Fibroblast of skin of scalp (primary cell): ENCODE data around the gene PSMA7.
A peak's percentile ranks its signal among the peaks of the same experiment; 100 is the strongest.

Experiments
- DNase-seq: peaks from one replicate; pipeline ENCODE4 v3.0.0-alpha.2; 2013

The PSMA7 gene

DNA sequence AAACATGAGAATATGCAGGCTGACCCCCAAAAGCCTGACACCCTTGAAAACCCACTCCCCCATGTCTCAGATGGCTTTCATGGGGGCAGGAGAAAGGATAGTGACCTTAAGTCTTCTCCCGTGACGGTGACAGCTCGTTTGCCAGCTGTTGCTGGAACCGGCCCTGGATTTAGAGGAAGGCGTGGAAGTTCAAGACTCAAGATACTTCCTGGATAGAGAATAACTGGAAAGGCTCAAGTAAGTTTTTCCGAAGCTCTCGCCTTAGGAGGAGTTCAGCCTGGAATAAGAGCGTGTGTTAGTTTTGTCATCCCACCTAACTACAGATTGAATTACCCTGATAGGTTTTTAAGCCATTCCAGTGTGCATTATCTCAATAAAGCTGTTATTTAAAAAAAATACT, 28.1 kb upstream of the PSMA7 start:
- no peak for DNase-seq

DNA sequence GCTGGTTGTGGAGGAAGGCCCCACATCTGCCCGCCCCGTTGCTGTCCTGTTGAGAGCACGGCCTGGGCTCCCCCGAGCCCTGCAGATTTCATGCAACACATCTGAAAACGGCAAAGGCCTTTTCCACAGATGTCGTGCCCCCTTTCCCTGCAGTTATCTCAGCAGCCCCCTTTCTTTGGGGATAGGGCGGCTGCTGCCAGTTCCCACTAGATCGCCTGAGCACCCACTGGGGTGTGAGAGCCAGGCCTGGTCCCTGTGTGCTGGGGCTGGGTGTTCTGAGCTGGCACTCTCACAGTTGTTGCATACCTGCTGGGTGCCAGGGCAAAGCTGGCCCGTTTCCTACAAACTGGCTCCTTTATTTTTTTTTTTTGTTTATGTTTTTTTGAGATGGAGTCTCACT, 27.3 kb upstream of the PSMA7 start:
- DNase-seq, result no peak

DNA sequence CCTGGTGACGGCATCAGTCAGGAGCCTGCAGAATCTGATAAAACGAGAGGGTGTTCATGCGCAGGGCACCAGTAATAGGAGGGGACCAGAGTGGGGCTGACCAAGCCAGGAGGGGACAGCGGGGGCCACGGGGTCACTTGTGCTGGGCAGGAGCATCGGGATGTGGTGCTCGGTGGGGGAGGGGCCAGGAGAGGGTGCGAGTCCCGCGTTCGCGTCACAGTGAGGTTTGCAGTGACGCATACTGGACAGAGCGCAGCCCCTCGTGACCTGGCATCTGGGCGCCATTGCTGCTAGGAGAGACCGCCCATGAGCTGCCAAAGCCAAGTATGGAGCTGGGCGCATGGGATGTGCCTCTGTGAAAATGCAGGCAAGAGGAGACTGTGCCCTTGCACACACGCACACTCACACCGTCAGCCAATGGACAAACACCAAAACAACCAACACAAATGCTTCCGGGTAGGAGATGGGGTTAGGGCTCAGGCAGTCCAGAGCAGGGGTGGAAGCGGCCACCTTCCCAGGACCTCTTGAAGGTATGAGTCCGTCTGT, 25.8 kb upstream of the PSMA7 start:
- DNase-seq, result no peak

DNA sequence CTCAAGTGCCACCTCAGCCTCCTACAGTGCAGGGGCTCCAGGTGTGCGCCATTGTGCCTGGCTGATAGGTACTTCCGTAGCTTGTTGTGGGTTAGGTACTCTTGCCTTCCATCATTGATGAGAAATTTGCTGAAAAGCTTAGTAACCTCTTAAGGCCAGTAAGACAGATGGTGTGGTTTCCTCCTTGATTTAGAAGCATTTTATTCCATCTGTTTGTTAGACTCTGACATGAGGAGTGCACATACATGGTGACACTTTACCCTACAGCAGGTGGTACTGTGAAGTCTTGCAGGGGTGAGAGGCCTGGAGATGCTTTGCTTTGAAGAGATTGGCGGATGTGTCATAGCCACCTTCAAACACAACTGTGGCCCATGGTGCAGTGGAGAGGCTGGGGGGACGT, 24.9 kb upstream of the PSMA7 start:
- no peak for DNase-seq

DNA sequence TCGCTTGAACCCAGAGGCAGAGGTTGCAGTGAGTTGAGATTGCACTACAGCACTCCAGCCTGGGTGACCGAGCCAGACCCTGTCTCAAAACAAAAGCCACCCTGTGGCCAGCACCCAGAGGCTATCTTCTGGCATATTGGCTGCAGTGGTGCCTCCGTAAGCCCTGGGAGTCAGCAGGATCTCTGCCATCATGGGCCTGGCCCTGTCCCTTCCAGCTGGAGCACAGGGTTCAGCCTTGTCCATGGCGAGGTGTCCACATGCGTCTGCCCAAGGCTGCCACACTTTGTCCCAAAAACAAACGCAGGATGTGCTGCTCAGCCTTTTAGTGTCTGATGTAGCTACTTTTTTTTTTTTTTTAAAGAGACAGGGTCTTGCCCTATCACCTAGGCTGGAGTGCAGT, 24.3 kb upstream of the PSMA7 start:
- DNase-seq, result no peak

DNA sequence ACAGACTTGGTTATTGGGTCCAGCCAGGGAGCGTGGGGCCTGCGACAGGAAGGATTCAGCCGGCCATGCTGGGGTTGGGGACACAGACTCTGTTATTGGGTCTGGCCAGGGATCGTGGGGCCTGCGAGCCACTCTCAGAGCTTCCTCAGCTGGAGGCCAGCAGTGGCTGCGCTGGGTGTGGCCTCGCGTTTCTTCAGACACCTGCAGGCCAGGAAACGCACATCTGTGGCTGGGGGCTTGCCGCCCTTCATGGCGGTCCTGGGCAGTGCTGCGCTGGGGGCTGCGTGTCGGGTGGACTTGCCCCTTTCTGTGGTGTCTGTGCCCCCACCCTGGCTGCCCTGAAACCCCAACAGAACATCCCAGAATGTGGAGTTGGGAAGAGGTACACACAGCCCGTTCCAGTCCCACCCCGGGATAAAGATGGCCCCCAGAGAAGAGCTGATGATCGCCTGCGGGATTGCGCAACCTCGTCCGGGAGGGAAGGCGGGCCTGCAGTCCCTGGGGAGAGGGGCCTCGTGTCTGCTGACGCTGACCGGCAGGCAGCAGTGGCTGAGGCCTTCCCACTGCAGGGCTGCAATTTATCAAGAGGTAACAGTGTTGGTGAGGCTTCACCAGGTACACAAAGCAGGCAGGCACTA, 22.7 kb upstream of the PSMA7 start:
- DNase-seq, result no peak

DNA sequence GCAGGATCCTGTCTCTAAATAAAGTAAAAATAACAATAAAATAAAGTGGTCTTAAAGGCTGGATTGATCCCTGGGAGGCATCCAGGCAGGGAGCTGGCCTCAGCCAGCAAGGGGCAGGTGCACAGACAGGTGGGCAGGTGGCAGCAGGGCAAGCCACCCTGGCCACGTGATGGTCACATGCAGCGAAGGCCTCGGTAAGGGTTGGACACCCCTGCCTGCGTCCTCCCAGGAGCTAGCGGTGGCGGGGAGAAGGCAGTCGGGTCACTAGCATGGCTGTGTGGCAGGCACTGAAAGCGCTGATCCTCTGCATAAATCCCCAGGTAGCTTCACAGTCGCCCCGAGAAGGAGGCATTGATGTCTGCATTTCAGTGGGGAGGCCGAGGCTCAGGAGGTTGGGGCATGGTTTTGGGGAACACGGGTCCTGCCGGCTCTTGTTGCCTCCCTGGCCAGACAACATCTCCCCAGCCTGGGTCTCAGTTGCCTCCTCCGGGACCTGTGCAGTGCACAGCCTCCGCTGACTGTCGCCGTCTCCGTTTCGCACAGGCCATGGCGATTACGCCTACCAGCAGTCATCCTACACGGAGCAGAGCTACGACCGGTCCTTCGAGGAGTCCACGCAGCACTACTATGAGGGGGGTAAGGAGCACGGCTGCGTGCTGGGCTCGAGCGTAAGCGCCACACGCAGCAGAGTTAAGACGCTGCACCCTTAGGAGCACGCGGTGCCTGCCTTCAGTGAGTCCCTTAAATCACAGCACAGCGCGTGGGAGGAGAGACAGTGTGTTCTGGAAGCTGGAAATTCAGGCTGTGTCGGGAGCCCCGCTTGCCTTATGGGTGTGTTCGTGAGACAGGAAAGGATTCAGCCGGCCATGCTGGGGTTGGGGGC, 21.9 kb upstream of the PSMA7 start:
- DNase-seq, result no peak

DNA sequence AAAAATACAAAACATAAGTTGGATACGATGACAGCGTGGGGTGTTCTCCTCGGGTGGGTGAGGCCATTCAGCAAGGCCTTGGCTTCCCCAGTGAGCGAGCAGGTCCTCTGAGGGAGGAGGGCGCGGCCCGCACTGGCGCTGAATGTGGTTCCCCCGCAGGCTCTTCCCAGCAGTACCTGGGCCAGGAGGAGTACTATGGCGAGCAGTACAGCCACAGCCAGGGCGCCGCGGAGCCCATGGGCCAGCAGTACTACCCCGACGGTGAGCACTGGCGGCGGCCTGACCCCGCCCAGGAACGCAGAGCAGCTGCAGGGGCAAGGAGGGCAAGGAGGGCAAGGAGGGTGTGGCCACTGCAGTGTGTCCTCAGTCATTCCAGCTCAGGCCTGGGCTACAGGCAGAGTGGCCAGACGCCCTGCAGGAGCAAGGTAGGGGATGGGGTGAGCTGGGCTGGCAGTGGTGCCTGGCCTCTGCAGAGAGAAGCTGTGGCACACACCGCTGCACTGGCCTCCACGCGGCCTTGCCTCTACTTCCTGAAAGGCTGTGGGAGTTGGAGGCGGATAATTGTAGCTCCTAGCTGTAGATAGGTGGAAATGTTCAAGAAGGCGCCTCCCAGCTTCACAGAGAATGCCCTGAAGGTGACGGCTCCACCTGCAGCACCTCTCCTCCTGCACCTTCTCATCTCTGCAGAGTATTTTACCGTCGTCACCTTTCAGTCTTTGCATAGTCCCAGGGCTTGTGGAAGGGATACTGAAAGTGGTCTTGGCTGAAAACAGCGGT, 21.0 kb upstream of the PSMA7 start:
- no peak for DNase-seq

DNA sequence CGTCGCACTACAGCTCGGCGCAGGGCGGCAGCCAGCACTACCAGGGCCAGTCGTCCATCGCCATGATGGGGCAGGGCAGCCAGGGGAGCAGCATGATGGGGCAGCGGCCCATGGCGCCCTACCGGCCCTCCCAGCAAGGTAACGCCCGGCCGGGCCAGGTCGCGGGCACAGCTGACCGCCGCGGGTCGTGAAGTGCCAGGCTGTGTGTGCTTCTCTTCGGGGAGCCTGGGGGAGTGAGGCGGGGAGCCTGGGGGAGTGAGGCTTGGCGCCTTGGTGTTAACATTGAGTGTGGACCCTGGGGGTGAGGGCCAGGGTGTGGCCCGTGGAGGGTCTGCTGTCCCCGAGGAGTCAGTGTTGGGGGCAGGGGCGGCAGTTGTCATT, 20.3 kb upstream of the PSMA7 start:
- DNase-seq, result no peak

DNA sequence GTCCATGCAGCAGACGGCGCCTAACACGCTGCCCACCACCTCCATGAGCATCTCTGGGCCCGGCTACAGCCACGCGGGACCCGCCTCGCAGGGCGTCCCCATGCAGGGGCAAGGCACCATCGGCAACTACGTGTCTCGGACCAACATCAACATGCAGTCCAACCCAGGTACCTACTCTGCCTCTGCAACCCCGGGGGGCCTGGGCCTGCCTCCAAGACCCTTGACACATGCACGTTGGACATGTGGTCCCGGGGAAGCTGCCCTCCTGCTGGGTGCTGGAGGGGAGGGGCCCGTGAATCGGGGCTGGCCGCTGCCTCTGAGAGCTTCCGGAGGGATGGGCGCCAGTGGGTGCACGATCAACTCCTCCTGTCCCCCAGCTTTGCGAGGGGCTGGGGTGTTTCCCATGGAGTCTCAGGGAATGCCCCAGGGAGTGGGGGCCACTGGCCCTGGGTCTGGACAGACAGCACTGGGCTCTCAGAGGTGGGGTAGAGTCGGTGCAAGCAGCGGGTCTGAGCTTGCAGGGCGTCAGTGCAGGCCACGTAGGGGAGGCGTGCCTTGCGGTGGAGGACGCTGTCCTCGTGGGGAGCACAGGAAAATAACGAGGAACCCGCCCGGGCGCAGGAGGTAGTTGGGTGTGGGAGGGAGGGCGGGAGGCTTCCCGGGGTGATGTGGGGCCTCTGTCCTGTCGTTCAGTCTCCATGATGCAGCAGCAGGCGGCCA, 19.7 kb upstream of the PSMA7 start:
- DNase-seq, result no peak

DNA sequence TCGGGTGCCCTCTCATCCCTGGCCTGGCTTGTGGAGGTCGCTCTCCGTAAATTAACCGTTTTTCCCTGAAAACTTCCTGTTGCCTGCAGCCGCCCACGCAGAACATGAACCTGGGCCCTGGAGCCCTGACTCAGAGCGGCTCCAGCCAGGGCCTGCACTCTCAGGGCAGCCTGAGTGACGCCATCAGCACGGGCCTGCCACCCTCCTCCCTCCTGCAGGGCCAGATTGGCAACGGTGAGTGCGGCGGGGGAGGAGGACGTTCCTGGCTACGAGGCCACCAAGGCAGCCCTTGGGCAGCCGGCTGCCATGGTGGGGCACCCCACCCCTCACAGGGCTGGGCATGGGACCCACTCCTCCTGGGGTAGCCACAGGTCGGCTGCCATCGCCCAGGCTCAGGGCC, 18.2 kb upstream of the PSMA7 start:
- no peak for DNase-seq

DNA sequence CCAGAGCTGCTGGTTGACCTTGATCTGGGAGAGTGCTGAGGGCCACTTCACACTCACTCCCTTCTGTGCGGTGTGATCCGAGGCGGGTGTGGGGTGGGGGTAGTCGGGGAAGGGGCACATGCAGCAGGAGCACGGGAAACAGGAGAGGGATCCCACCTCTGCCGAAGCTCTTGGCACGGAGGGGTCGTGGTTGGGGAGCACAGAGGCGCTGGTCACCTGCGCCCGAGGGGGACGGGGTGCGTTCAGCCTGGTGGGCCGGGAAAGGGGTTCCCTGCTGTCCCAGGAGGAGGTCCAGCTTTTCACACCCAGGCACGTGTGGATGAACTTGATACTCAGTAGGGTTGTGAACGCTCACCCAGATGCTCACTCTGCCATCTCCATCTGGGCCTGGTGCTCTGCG, 17.7 kb upstream of the PSMA7 start:
- no peak for DNase-seq

DNA sequence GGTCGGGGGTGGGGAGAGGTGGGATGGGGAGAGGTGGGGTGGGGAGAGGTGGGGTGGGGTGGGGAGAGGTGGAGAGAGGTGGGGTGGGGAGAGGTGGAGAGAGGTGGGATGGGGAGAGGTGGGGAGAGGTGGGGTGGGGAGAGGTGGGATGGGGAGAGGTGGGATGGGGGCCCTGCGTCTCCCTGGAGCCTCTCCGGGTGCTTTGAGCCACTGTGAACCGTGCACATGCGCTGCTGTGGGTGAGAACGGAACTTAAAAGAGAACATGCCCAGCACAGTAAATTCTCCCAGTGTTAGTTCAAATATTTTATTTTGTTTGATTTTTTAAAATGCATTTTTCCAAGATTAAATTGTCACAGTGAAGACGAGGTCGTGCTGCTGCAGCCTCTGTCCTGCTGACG, 17.1 kb upstream of the PSMA7 start:
- no peak for DNase-seq

DNA sequence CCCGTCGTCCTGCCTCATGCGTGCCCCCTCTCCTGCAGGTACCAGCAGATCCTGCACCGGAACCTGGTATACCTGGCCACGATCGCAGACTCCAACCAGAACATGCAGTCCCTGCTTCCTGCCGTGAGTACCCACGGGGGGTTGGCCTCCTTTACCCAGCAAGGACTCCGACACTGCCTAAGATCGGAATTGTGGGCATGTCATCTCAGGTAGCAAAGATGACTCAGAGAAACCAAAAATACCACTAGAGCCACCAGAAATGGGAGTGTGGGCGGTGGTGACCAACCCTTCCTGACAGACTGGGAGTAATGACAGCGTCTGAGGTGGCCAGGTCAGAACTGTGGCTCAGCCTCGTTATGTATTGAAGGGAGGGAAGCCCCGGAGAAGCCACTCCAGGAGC, 16.6 kb upstream of the PSMA7 start:
- DNase-seq, result no peak

DNA sequence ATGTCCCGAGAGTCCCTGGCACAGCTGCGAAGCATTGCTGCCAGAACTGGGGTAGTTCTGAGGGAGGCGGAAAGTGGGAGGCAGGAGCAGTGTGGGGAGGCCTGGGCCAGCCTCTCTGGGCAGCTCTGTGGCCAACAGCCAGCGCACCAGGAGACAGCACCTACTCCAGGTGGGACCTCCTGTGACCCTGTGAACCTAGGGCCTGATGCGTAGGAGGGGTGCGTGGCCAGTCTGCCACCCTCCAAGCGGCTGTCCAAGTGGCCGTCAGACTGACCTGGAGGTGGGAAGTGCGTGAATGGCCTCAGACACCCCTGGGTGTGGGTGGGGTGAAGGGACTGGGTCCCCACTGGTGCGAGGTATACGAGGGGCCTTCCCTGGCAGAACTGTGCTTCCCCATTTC, 15.9 kb upstream of the PSMA7 start:
- DNase-seq, result no peak

DNA sequence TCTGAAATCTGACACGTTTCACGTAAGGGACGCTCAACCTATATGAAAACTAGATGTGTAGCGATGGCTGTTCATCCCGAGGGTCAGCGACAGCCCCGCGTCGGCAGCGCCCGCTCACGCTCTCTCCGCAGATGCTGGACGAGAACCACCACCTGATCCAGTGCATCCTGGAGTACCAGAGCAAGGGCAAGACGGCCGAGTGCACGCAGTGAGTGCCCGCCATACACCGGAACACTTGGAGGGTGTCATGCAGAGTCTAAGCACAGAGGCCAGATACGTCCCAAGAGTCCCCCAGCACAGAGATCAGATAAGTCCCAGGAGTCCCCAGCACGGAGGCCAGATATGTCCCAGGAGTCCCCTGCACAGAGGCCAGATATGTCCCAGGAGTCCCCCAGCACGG, 15.3 kb upstream of the PSMA7 start:
- DNase-seq, result no peak

DNA sequence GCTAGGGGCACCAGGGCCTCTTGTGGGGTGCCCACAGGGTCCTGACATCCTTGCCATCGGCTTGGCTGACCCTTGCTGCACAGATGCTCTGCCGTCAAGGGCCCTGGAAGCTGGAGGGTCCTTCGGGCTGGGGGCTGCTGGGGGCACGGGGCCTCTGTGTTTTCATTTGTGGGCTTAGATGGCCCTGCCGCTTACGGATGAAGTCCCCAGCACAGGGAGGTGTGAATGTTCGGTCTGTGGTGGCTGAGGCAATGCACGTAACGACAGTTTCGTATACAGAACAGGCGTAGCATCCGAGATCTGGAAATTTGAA, 14.8 kb upstream of the PSMA7 start:
- no peak for DNase-seq

DNA sequence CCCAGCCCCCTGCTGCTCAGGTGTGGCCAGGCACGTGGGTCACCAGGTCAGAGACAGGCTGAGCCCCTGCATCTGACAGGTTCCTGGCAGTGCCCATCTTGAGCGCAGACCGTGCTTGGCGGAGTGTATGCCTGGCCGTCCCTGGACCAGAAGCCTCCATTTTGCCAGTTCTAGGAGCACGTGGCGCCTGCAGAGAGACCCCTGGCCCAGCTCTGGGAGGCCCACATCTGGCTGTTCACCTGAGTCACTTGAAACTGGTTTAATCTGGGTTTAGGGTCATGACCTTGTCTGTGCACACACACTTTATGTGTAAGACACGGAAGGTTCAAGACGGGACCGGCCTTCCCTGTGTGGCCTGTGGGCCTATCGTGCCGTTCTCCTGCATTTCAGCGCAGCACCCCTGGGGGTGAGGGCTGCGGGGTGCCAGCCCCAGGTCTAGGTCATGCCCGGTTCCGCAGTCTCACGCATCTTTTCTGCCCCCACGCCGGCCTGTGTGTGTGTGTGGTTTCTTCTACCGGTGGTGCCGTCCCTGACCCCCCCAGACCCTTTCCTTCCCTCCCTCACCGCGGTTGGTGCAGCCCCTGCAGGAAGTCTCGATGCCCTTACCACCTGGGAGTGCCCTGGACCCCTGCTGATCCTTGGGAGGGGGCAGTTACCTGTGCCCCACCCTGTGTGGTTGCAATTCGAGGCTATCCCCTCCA, 14.3 kb upstream of the PSMA7 start:
- DNase-seq, result no peak

DNA sequence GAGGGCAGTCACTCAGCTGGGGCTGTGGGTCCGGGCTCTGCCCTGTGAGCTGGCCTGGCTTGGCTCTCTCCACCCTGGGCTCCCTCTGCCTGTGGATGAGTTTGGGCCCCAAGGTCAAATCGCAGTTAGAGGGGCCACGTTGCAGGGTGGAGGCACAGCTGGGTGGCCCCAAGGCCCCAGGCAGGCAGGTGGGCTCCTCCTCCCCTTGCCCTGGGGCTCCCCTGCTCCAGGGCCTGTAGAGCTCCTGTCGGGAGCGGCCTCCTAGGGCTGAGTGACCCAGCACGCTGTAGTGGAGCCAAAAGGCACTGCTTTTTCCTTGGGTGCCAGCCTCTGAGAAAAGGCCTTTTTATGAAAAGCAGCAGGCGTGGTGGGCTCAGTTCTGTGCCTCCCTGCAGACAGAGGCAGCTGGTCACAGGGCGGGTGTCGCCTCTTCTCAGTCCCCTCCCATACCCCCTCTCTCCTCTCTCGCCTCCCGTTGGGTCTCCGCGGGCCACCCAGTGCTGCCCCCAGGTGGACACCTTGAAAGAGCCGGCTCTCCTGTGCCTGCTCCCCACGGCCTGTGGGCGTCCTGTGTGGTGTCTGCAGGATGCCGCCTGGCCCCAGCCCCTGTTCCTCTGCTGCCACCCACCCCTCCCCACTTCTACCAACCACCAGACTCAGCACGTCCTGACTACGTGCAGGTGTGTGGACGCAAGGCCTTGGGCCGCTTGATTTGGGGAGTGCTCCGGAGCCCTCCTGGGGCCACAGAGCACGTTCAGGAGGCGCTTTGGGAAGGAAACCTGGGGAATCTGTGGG, 13.6 kb upstream of the PSMA7 start:
- peak; percentile 51 for DNase-seq

DNA sequence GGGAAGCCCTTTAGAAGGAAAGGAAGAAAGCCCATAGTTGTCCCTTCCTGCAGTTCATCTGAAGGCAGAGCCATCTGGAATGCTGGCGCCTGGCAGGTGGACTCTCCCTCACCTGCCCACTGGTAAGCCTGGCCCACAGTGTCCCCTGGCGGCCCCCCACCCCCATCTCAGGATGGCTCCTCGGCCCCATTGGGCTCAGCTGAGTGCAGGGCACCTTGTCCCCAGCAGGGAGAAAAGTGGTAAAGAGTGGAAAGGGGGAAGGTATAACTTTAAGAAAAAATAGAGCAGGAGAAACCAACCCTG, 13.0 kb upstream of the PSMA7 start:
- no peak for DNase-seq

DNA sequence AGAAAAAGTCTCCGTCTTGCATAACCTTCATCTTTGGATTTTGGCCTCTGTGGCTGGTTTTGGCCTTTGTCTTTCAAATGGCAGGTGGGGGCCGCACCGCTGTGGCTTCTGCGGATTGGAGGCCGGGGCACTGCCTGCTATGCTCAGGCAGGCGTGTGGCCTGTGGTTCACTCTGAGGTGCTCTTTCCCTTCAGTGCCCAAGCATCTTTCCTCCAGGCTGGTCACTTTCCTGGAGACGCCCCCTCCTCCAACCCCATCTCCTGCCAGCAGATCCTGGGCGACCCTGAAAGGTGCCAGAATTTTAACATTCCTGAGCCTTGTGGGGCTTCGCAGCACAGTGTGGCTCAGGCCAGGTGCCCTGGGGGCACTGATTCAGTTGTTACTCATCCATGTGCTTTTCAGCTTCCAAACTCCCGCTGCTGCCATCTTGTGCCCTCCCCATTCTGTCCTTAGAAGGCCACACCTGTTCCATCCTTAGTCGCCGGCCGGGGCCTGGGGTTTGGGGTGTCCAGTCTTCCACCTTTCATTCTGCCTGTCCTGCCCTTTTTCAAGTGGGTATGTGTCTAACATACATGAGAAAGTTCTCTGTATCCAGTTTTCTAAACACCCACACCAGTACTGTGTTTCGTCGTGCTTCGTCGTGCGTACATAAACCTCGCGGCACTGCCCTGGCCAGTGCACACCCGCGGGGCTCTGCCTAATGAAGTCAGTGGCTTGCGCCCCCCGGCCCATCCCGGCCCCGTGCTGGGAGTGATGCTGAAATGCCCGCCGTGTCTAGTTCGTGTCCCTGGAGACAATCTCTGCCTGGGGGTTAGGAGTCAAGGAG, 12.4 kb upstream of the PSMA7 start:
- DNase-seq, result no peak
